H1 (cell line): Measurements from ENCODE around the gene ZNF618. TPM values are rescaled to one million over a fixed set of nuclear protein-coding genes. Genes with fewer than 3 reads are reported as not detected.

Experiments
- CTCF ChIA-PET: fragments of 300-600 bp; sonication (Branson Sonifier 250); formaldehyde crosslinking; loops from one replicate; lab custom pipeline; 2021; ENCODE audit not compliant: partially characterized antibody; lab: Charles Lee
- POLR2A ChIA-PET: fragments of 300-600 bp; sonication (Branson Sonifier 250); formaldehyde crosslinking; loops from one replicate; lab custom pipeline; 2021; ENCODE audit warnings: inconsistent platforms; ENCODE audit not compliant: partially characterized antibody; lab: Charles Lee
- DNase-seq, 2 experiments: peaks; one replicate each; pipeline versions ENCODE4 v3.0.0 to v3.0.0-alpha.2; 2010 to 2022; ENCODE audit warnings: low spot score in 2 of 2, low read depth in 1 of 2, mixed read lengths in 1 of 2
- FAIRE-seq: peaks from 2 replicates; lab custom pipeline; 2011; peaks lifted over from hg19 to GRCh38; lab: Jason Lieb, UNC
- H2AFZ ChIP-seq: 2 replicates; pipeline ENCODE4 v1.8.1; 2012; ENCODE audit warnings: low read length, inconsistent platforms
- H2AK5ac ChIP-seq: 2 replicates; pipeline ENCODE4 v1.6.1; 2013; ENCODE audit warnings: low read depth, low read length
- H2BK120ac ChIP-seq: replicated peaks from 2 replicates; pipeline ENCODE3; 2013; ENCODE audit warnings: low read depth, low read length, inconsistent platforms
- H2BK12ac ChIP-seq: 2 replicates; pipeline ENCODE4 v1.6.1; 2013; ENCODE audit warnings: low read depth, low read length
- H2BK15ac ChIP-seq: 2 replicates; pipeline ENCODE4 v1.6.1; 2013; ENCODE audit warnings: low read length
- H2BK20ac ChIP-seq: 2 replicates; pipeline ENCODE4 v1.6.1; 2013; ENCODE audit warnings: low read length
- H2BK5ac ChIP-seq: 2 replicates; pipeline ENCODE4 v1.6.1; 2013; ENCODE audit warnings: low read depth, low read length
- H3K14ac ChIP-seq: 2 replicates; pipeline ENCODE4 v1.6.1; 2013; ENCODE audit warnings: inconsistent platforms; ENCODE audit not compliant: insufficient read length
- H3K18ac ChIP-seq: 2 replicates; pipeline ENCODE4 v1.6.1; 2013; ENCODE audit warnings: low read length; ENCODE audit errors: extremely low read depth
- H3K23ac ChIP-seq: 2 replicates; pipeline ENCODE4 v1.6.1; 2013; ENCODE audit warnings: inconsistent platforms; ENCODE audit not compliant: insufficient read length
- H3K23me2 ChIP-seq: 2 replicates; pipeline ENCODE4 v1.6.1; 2013; ENCODE audit warnings: low read depth, low read length
- H3K27ac ChIP-seq: 2 replicates; pipeline ENCODE4 v1.6.1; 2011; ENCODE audit warnings: low read depth, low read length, inconsistent platforms
- H3K27me3 ChIP-seq, 4 experiments: replicated peaks in 1 of 4; 1 replicate in 1 of 4; 2 replicates in 3 of 4; pipeline versions ENCODE4 v1.6.1 to v1.8.1; 2011 to 2013; ENCODE audit warnings: low read length in 3 of 4, mild to moderate bottlenecking in 3 of 4, inconsistent platforms in 2 of 4, mixed read lengths in 2 of 4, moderate library complexity in 1 of 4; ENCODE audit not compliant: control insufficient read depth in 3 of 4, insufficient read depth in 3 of 4; ENCODE audit errors: extremely low read depth in 1 of 4
- H3K36me3 ChIP-seq, 4 experiments: 2 replicates each; pipeline versions ENCODE4 v1.6.1 to v1.8.1; 2011 to 2013; ENCODE audit warnings: mild to moderate bottlenecking in 4 of 4, low read length in 3 of 4, moderate library complexity in 2 of 4, control low read depth in 1 of 4, inconsistent platforms in 1 of 4; ENCODE audit not compliant: insufficient read depth in 4 of 4, control insufficient read depth in 2 of 4
- H3K4ac ChIP-seq: replicated peaks from 2 replicates; pipeline ENCODE3; 2013; ENCODE audit warnings: low read length, low read depth, mixed read lengths, inconsistent platforms; ENCODE audit not compliant: insufficient read length
- H3K4me1 ChIP-seq, 4 experiments: replicated peaks in 1 of 4; 1 replicate in 1 of 4; 2 replicates in 3 of 4; pipeline versions ENCODE4 v1.6.1 to v1.8.1; 2011 to 2013; ENCODE audit warnings: low read length in 3 of 4, inconsistent platforms in 2 of 4, mixed read lengths in 1 of 4; ENCODE audit not compliant: insufficient read depth in 4 of 4, control insufficient read depth in 3 of 4
- H3K4me2 ChIP-seq, 2 experiments: 2 replicates each; pipeline versions ENCODE4 v1.6.1 to v1.8.1; 2011 to 2013; ENCODE audit warnings: low read depth in 2 of 2, low read length in 2 of 2, control low read depth in 1 of 2, inconsistent platforms in 1 of 2, mild to moderate bottlenecking in 1 of 2; ENCODE audit not compliant: insufficient read depth in 1 of 2
- H3K4me3 ChIP-seq, 4 experiments: fragments of 200-600, 300-600 bp in 1 of 4; sonication (generic), shearing (Covaris generic), sonication (Bioruptor Twin) in 1 of 4; 2 replicates each; pipeline versions ENCODE4 v1.5.1 to v1.8.1; 2011 to 2016; ENCODE audit warnings: low read length in 4 of 4, low read depth in 3 of 4, control low read depth in 2 of 4, inconsistent platforms in 2 of 4, mild to moderate bottlenecking in 2 of 4, mixed read lengths in 1 of 4, moderate library complexity in 1 of 4; ENCODE audit not compliant: insufficient read depth in 2 of 4; ENCODE audit errors: extremely low read depth in 1 of 4
- H3K56ac ChIP-seq: replicated peaks from 2 replicates; pipeline ENCODE3; 2013; ENCODE audit warnings: low read depth, mild to moderate bottlenecking, mixed read lengths, low read length, inconsistent platforms; ENCODE audit not compliant: insufficient read length
- H3K79me1 ChIP-seq: 2 replicates; pipeline ENCODE4 v1.6.1; 2013; ENCODE audit warnings: low read depth, low read length, control low read depth
- H3K79me2 ChIP-seq, 2 experiments: 2 replicates each; pipeline versions ENCODE4 v1.6.1 to v1.8.1; 2012 to 2013; ENCODE audit warnings: low read length in 2 of 2, mild to moderate bottlenecking in 2 of 2, inconsistent platforms in 1 of 2; ENCODE audit not compliant: insufficient read depth in 2 of 2, control insufficient read depth in 1 of 2
- H3K9ac ChIP-seq, 4 experiments: replicated peaks in 1 of 4; 1 replicate in 1 of 4; 2 replicates in 3 of 4; pipeline versions ENCODE4 v1.6.1 to v1.8.1; 2011 to 2013; ENCODE audit warnings: low read depth in 3 of 4, low read length in 3 of 4, control low read depth in 2 of 4, mild to moderate bottlenecking in 2 of 4, moderate library complexity in 2 of 4, inconsistent platforms in 1 of 4; ENCODE audit errors: extremely low read depth in 1 of 4
- H3K9me3 ChIP-seq, 2 experiments: 2 replicates each; pipeline versions ENCODE4 v1.6.1 to v1.8.1; 2012 to 2013; ENCODE audit warnings: mild to moderate bottlenecking in 2 of 2, moderate library complexity in 2 of 2, control low read depth in 1 of 2, inconsistent platforms in 1 of 2, low read depth in 1 of 2, low read length in 1 of 2, mixed read lengths in 1 of 2; ENCODE audit not compliant: insufficient read depth in 2 of 2
- H4K20me1 ChIP-seq, 2 experiments: replicated peaks in 1 of 2; 2 replicates each; pipeline versions ENCODE3 to v1.8.1; 2011 to 2013; ENCODE audit warnings: inconsistent platforms in 2 of 2, low read length in 2 of 2, mild to moderate bottlenecking in 1 of 2; ENCODE audit not compliant: insufficient read depth in 2 of 2, control insufficient read depth in 1 of 2
- H4K5ac ChIP-seq: 2 replicates; pipeline ENCODE4 v1.6.1; 2013; ENCODE audit warnings: low read length, low read depth, mixed read lengths, inconsistent platforms; ENCODE audit not compliant: insufficient read length
- H4K8ac ChIP-seq: 2 replicates; pipeline ENCODE4 v1.8.0; 2013; ENCODE audit warnings: mild to moderate bottlenecking, moderate library complexity, low read length, inconsistent platforms; ENCODE audit not compliant: insufficient read depth; ENCODE audit errors: extremely low read depth
- H4K91ac ChIP-seq: replicated peaks from 2 replicates; pipeline ENCODE3; 2013; ENCODE audit warnings: low read length, mixed read lengths, inconsistent platforms; ENCODE audit not compliant: insufficient read length
- ASH2L ChIP-seq: fragments of 200-600, 300-600 bp; sonication (generic); IDR thresholded peaks from one replicate; pipeline ENCODE4 v1.7.1; 2017; ENCODE audit warnings: low read length
- CBX5 ChIP-seq: fragments of 300-800, 300-1000 bp; sonication (generic); IDR thresholded peaks from 2 replicates; pipeline ENCODE4 v1.7.1; 2016; ENCODE audit warnings: antibody characterized with exemption, low read length, low read depth
- CEBPB ChIP-seq: IDR thresholded peaks from 2 replicates; pipeline ENCODE4 v1.6.1; 2012; ENCODE audit warnings: low read depth, low read length
- EGR1 ChIP-seq: IDR thresholded peaks from 2 replicates; pipeline ENCODE4 v1.6.1; 2011; ENCODE audit warnings: low read depth, low read length, borderline replicate concordance
- HDAC6 ChIP-seq: IDR thresholded peaks from one replicate; pipeline ENCODE4 v1.7.1; 2012; ENCODE audit warnings: low read depth, mild to moderate bottlenecking, inconsistent platforms, low read length, moderate library complexity
- KDM4A ChIP-seq: IDR thresholded peaks from one replicate; pipeline ENCODE4 v1.7.1; 2012; ENCODE audit warnings: low read depth, mild to moderate bottlenecking, moderate library complexity, low read length, inconsistent platforms; ENCODE audit not compliant: severe bottlenecking
- NRF1 ChIP-seq: IDR thresholded peaks from 2 replicates; pipeline ENCODE4 v1.6.1; 2011; ENCODE audit warnings: mild to moderate bottlenecking, low read depth, low read length, improper control_type of control experiment
- POLR2A ChIP-seq, 2 experiments: IDR thresholded peaks; 1 replicate in 1 of 2; 2 replicates in 1 of 2; pipeline ENCODE4 v1.6.1; 2011; ENCODE audit warnings: low read depth in 2 of 2, low read length in 2 of 2, mild to moderate bottlenecking in 2 of 2; ENCODE audit errors: control extremely low read depth in 1 of 2
- RFX5 ChIP-seq: IDR thresholded peaks from 2 replicates; pipeline ENCODE4 v1.6.1; 2011; ENCODE audit warnings: low read depth, low read length, improper control_type of control experiment, borderline replicate concordance
- SP1 ChIP-seq: IDR thresholded peaks from 2 replicates; pipeline ENCODE4 v1.6.1; 2011; ENCODE audit warnings: low read depth, low read length
- SP4 ChIP-seq: IDR thresholded peaks from 2 replicates; pipeline ENCODE4 v1.6.1; 2012; ENCODE audit warnings: low read length, inconsistent platforms
- SUZ12 ChIP-seq: fragments of 200-600 bp; sonication (generic); IDR thresholded peaks from 2 replicates; pipeline ENCODE4 v1.6.1; 2012; ENCODE audit warnings: mild to moderate bottlenecking, inconsistent platforms, low read length, moderate library complexity, mixed read lengths
- TEAD4 ChIP-seq: IDR thresholded peaks from 2 replicates; pipeline ENCODE4 v1.6.1; 2012; ENCODE audit warnings: low read depth, low read length, inconsistent platforms, mixed read lengths
- WGBS, 2 experiments: shearing (Covaris generic) in 1 of 2; methylation state at CpG; one replicate each; pipeline versions ENCODE4 v1.1.6 to v1.1.7; 2013 to 2015; ENCODE audit warnings: low lambda C conversion rate in 2 of 2, mixed read lengths in 2 of 2, inconsistent platforms in 1 of 2, low coverage in 1 of 2, missing lambda C conversion rate in 1 of 2; ENCODE audit not compliant: insufficient replicate concordance in 2 of 2, insufficient coverage in 1 of 2, insufficient read length in 1 of 2; ENCODE audit errors: extremely low coverage in 1 of 2, missing lambda C conversion rate in 1 of 2; 5-methylcytosine and 5-hydroxymethylcytosine counted together
- polyA plus RNA-seq, 7 experiments: library from polyadenylated mRNA; depleted of rRNA in 3 of 7; stranded (reverse) in 5 of 7; unstranded in 2 of 7; fragments of >200 nt in 5 of 7; fragments of 200-250 nt in 2 of 7; gene quantifications; 1 replicate in 5 of 7; 2 replicates in 1 of 7; 4 replicates in 1 of 7; pipeline versions ENCODE4 v1.2.1 to v1.2.3, GENCODE V29; 2011 to 2013; ENCODE audit warnings: missing spikeins in 2 of 7, mixed read lengths in 2 of 7
- total RNA-seq: library from RNA; stranded (reverse); fragmentation: NEBNext Ultra II Directional; extraction: Animal tissue kit (Norgen Biotek cat#: 25700); gene quantifications from 2 replicates; pipeline ENCODE4 v1.2.1, GENCODE V29; 2021
- TF ChIP-seq, protein P1 (sequence below): IDR thresholded peaks from 2 replicates; pipeline ENCODE4 v1.6.1; 2011; ENCODE audit warnings: low read depth, mild to moderate bottlenecking, low read length; ENCODE audit not compliant: insufficient read depth

The ZNF618 gene
- total and polyA plus RNA-seq, 2 of the 8 experiments (the other 6 are each of a cell fraction or from before 2014, with no cell fraction given) = 9.6 to 28.5 TPM

DNA sequence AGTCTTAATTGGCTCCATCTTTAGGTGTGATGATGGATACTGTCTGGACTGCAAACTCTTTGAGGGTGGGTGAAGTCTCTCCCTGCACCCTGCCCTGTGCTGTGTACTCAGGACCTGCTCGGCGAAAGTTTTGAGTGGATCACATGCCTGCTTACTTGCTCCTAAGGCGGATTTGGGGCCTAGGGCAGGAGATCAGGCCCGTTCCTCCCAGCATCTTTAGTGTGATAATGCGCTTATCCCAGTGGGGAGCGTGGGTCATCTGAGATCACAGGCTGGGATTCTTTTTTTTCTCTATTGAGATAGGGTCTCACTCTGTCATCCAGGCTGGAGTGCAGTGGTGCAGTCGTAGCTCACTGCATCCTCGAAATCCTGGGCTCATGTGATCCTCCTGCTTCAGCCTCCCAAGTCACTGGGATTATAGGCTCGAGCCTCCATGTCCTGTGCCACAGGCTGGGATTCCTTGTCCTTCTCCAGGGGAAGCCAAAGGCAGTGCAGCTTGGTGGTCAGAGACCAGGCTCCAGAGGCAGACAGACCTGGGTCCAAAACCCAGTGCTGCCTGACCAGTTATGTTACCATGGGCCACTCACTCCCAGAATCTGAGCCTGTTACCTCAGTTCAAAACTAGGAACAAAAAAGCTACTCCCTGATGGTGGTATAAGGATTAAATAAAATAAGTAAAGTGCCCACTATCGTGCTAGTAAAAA, 59.7 kb downstream of the ZNF618 start:
- Histone ChIP-seq H4K8ac (no peak overlapping the region), H3K23me2 (no peaks in the 10 kb centered on the region; the same call in 1 of the 2 replicates), H2BK20ac (no peak overlapping the region), H3K27me3 (no peaks in the 10 kb centered on the region), H3K14ac (no peak overlapping the region), H3K4me3 (no peak overlapping the region), H2BK5ac (no peak overlapping the region), H3K79me1 (peaks cover 9% of the 10 kb centered on the region), H3K9me3 (no peaks in the 10 kb centered on the region), H3K4me1 (peaks cover 0 to 4% (median 1%) of the 10 kb centered on the region in 4 experiments; a peak in 2 of 7 replicates), H3K36me3 (no peaks in the 10 kb centered on the region), H2BK120ac (no peak overlapping the region), H3K56ac (no peak overlapping the region), H2BK12ac (no peak overlapping the region), H3K4me2 (no peak overlapping the region), H2BK15ac (no peak overlapping the region), H4K20me1 (peaks cover 4 to 11% of the 10 kb centered on the region in 2 experiments), H2AFZ (no peak overlapping the region), H3K23ac (no peak overlapping the region), H3K18ac (no peak overlapping the region), H3K27ac (no peak overlapping the region), H4K5ac (no peak overlapping the region), H3K9ac (no peak overlapping the region), H3K4ac (no peak overlapping the region), H4K91ac (no peak overlapping the region), H3K79me2 (peaks cover 3 to 29% of the 10 kb centered on the region in 2 experiments; a peak in 3 of 4 replicates), H2AK5ac (no peak overlapping the region)
- ChIA-PET POLR2A (no interaction called here), CTCF (interaction anchor here (1.0 to 2.3 kb wide), 7 partner anchors 9 to 128 kb away, joined by 3 to 9 read pairs (median 4); no protein-coding TSS in a partner anchor)
- no peak for FAIRE-seq
- WGBS, 2 experiments = 91% methylated on average over 10 of the region's 10 CpGs; no CpG with 5 or more reads in 1 of the 2 experiments
- peak in 1 of 2 experiments; percentile 42 for DNase-seq
- TF ChIP-seq EGR1 (no peak), HDAC6 (no peak), NRF1 (no peak), SP4 (no peak), SP1 (no peak), SUZ12 (no peak), TEAD4 (no peak), POLR2A (IDR thresholded peaks at IDR 0.05; ENCODE audit: control extremely low read depth in 1 of 2, low read depth in 2 of 2, low read length in 2 of 2) (no peak), CBX5 (no peak), CEBPB (no peak), RFX5 (no peak), KDM4A (no peak), ASH2L (no peak)
- TF ChIP-seq, protein P1, sequence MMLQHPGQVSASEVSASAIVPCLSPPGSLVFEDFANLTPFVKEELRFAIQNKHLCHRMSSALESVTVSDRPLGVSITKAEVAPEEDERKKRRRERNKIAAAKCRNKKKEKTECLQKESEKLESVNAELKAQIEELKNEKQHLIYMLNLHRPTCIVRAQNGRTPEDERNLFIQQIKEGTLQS = no peak
